Lower leg skin (tissue), 3 donors: Measurements from ENCODE around the gene ELAC2.

Experiments used
- CTCF ChIP-seq, 3 donors: fragments of 450-650 bp; IDR thresholded peaks; one replicate each; pipeline ENCODE4 v1.5.1; 2016; ENCODE audit warnings: antibody characterized with exemption in 3 of 3, mild to moderate bottlenecking in 3 of 3, moderate library complexity in 2 of 3
- POLR2A ChIP-seq, 2 donors: fragments of 450-650 bp; IDR thresholded peaks; one replicate each; pipeline ENCODE4 v1.6.1; 2016 to 2017; ENCODE audit warnings: antibody characterized with exemption in 2 of 2, mild to moderate bottlenecking in 1 of 2, moderate library complexity in 1 of 2

GRCh38 chr17:12973496-12974004 lies 44.3 kb downstream of the ELAC2 start:
- TF ChIP-seq CTCF (IDR thresholded peaks at IDR 0.05) (no peak), POLR2A (IDR thresholded peaks at IDR 0.05) (no peak)
